HTR-8/SVneo (cell line): ENCODE measurements around the gene UCN.
A peak's percentile ranks its signal among the peaks of the same experiment; 100 is the strongest.
"Not testable (repeated sequence)": the region's sequence is repeated elsewhere in the genome, so short reads cannot be mapped to it uniquely, and the experiment has no call there.

Experiments used
- DNase-seq: peaks from one replicate; pipeline ENCODE4 v3.0.0; 2011; ENCODE audit warnings: low spot score, mixed read lengths; ENCODE audit not compliant: insufficient read length
- FAIRE-seq: peaks from 2 replicates; lab custom pipeline; 2011; peaks lifted over from hg19 to GRCh38; lab: Jason Lieb, UNC

UCN gene

GRCh38 chr2:27316655-27317412 is 8.6 kb upstream of the UCN start:
- DNase-seq (no peak), FAIRE-seq (no peak)

DNA sequence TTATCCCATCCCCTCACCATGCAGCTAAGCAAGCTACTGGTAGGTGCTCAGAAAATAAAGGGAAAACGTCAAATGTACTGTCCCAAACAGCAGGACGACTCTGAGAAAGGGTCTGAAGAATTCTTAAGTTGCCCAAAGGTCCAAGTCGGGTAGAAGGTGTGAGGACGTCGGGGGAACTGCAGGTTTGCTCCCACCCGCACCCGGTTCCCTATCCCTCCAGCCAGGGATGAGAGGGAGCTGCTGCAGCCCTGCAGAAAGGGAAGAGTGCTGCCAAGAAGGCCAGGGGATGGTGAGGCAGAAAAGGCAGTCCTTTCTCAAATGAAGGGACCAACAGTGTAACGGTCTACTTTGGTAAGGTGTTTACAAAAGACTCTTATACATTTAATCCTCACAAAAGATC is 6.9 kb upstream of the UCN start:
- FAIRE-seq (no peak), DNase-seq (no peak)

DNA sequence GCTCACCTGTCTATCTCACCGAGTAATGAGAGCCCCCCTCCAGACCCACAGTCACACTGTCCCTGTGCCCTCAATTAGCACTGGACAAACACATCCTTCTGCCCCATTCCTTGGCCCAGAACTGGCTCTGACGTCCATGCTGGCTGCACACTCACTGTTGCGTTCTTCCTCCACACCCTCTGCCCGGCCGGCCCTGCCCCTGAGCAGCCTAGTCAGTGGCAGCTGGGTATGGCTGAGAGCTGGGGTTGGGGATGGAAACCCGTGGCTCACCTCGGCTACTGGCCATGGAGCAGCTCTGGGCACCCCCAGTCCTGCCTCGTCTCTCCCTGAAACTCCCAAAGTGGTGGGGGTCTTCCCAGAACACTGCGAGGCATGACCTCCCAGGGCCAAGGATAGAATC is 6.5 kb upstream of the UCN start:
- FAIRE-seq (no peak), DNase-seq (no peak)

DNA sequence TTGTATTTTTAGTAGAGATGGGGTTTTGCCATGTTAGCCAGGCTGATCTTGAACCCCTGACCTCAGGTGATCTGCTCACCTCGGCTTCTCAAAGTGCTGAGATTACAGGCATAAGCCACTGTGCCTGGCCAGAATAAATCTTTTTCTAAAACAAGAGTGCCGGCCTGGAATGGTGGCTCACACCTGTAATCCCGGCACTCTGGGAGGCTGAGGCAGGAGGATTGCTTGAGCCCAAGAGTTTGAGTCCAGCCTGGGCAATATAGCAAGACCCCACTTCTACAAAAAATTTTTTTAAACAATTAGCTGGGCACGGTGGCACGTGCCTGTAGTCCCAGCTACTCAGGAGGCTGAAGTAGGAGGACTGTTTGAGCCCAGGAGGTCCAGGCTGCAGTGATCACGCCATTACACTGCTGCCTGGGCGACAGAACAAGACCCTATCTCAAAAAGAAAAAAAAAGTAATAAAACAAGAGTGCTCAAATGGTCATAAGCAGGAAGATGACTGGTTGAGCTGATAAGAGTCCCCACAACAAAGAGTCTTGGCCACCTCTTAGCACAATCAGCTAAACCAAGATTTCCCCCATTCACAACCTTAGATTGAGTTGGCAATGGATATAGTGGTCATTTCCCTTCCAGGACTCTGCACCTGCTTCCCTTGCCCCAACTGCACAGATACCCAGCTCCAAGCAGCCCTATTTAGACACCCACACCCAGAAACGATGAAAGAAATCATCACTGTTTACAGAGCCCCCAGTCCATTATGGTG is 5.8 kb upstream of the UCN start:
- FAIRE-seq (no peak), DNase-seq (no peak)

GRCh38 chr2:27312152-27312551 is 3.9 kb upstream of the UCN start:
- DNase-seq, result no peak
- peak; percentile 48 for FAIRE-seq

- FAIRE-seq (no peak), DNase-seq (no peak)
Observed at GRCh38 chr2:27309651-27310050, 1.4 kb upstream of the UCN start.

- DNase-seq, result no peak
- FAIRE-seq, result no peak
Observed at GRCh38 chr2:27307545-27308358, 493 bp downstream of the UCN start.

DNA sequence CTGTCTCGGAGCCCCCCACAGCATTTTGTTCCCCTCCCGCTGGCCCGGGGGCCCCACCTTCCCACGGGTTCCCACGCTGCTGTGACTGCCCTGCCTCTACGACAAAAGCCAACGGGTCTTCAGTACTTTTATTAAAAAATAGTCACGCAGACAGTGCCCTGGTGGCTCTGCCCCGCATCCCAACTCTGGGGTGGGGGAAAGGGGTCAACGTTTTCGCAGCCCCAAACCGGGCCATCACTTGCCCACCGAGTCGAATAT is 1.0 kb downstream of the UCN start:
- DNase-seq, result no peak
- FAIRE-seq, result no peak

DNA sequence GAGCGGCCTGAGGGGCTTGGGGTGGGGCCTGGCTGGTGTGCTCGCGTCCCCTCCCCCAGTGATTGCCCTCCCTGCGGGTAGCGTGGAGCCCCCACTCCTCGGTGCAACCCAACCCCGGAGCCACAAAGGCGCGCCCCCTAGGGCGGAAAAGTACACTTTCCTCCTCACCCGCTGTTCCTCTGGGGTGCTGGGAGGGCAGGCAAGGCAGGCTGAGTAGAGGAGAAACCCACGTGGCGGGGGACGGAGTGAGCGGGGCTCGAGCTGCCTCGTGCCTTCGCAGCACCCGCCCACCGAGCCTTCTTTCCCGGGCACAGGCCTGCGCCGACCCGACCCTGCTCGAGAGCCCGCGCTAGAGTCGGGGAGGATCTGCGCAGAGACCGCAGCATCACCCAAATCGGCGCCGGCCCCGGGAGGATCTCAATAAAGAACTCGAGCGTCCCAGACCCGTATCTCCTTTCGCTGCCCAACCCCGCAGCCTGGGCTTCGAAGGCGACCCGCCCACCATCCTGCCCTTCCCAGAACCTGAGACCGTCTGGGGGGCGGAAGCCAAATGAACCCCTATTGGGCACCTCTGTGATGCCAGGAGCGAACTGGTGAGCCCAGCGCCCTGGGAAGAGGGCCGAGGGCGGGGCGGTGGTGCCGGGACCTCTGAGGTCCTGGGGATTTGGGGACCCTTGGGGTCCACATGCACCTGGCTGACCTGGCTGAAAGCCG is 1.5 kb downstream of the UCN start:
- FAIRE-seq (no peak), DNase-seq (no peak)

DNA sequence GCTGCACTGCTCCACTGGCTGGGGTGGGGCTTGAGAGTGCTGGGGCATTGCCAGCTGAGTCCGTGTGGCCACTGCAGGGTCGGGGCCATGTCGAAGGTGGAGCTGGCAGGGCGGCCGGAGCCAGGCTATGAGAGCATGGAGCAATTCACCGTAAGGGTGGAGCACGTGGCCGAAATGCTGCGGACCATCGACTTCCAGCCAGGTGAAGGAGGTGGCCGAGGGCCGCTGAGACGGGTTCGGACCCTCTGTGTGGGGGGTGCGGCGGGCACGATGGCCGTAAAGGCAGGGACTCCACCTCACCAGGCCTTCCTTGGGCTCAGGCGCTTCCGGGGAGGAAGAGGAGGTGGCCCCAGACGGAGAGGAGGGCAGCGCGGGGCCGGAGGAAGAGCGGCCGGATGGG is 2.1 kb downstream of the UCN start:
- FAIRE-seq, result no peak
- DNase-seq, result no peak

- no peak for FAIRE-seq
- DNase-seq, result no peak
Observed at GRCh38 chr2:27305516-27305915, 2.7 kb downstream of the UCN start.

DNA sequence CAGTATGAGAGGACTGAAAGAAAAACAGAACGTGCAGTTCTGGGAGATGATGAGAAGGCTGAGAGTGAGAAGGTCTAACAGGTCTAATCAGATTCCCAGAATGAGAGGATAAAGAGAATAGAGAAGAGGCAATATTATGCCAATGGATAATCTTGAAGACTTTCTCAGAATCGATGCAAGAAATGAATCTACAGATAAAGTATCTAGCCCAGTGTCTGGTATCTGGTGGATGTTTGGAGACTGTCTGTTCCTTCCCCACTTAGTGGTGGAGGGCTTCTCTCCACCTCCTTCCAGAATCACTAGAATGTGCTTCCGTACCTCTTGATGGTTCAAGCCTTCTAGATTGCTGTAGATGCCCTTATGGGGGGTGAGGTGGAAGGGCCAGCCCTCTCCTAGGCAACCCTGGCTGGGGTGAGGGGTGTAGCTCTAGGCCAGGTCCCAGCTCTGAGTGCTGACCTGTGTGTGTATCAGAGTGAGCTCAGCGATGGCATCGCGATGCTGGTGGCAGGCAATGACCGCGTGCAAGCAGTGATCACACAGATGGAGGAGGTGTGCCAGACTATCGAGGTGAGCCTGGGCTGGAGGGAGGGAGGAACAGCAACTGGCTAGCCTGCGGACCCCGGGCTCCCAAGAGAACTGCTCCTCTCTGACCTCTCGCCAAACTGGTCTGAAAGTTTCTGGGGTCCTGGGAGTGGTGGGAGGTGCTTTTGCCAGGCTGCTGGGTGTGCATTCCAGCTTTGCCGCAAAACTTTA is 3.6 kb downstream of the UCN start:
- no peak for DNase-seq
- no peak for FAIRE-seq

- DNase-seq (peak; percentile 83), FAIRE-seq (no peak)
Observed at GRCh38 chr2:27303093-27304025, 4.9 kb downstream of the UCN start.

DNA sequence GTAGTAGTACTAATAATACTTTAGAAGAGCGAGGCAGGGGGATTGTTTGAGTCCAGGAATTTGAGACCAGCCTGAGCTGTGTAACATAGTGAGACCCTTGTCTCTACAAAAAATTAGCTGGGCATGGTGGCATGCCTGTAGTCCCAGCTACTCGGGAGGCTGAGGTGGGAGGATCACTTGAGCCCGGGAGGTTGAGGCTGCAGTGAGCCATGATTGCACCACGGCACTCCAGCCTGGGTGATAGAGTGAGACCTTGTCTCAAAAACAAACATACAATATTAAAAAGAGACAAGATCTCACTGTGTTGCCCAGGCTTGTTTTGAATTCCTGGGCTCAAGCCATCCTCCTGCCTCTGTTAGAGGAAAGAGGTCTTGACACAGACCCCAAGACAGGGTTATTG is 7.6 kb downstream of the UCN start:
- not testable (repeated sequence) for FAIRE-seq, DNase-seq

DNA sequence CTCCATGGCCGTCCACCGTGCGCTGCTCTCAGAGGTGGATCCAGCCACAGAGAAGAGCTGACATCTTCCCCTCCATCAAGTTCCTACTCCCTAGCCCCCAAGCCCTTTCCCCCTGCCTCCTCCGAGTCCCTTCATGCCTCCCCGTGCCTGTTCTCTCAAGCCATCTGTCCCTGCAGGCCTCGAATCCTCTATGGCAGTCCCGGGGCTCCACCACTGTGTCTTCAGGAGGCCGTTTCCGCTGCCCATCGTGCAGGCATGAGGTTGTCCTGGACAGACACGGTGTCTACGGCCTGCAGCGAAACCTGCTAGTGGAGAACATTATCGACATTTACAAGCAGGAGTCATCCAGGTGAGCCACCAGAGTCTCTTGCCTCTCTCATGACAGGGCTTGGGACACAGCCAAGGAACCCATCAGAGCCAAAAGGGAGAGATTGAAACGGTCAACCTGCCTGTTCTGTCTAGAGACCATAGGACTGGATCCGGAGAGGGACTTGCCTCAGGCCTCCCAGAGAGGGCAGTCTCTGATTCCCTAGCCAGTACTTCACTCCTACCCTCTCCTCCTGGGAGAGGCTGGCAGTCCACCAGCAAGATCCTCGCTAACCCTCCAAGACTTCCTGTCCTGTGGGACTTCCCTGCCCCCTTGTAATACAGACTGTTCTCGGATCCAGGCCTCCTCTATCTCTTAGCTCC is 9.7 kb downstream of the UCN start:
- FAIRE-seq, result no peak
- no peak for DNase-seq

GRCh38 chr2:27297195-27297594 is 11.1 kb downstream of the UCN start:
- FAIRE-seq (no peak), DNase-seq (no peak)

- FAIRE-seq (no peak), DNase-seq (no peak)
Observed at GRCh38 chr2:27296481-27296880, 11.8 kb downstream of the UCN start.

DNA sequence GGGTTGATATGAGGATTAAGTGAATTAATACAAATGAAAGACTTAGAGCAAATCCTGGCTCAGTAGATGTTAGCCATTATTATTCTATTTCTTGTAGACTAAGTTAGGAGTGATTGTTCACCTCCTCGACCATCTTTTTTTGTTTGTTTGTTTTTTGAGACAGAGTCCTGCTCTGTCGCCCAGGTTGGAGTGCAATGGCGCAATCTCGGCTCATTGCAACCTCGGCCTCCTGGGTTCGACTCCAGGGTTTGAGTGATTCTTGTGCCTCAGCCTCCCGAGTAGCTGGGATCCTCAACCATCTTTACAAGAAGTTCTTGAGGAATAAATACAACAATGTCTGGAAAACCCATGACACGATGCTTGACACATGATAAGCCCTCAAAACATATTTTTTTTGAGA is 13.3 kb downstream of the UCN start:
- no peak for FAIRE-seq
- no peak for DNase-seq
